Activated naive CD4-positive, alpha-beta T cell treated with anti-CD3 and anti-CD28 coated beads, Interleukin-2, amount 50 U/mL, for 72 hours (primary cell): ENCODE results near the gene MYO3A. TPM values are rescaled to one million over a fixed set of nuclear protein-coding genes. Genes with fewer than 3 reads are reported as not detected.

ENCODE experiments used
- ATAC-seq, 2 donors: fragments of 150-1000 bp; cut with Tn5 transposase; 2 replicates each; pipeline ENCODE4 v1.10.0; 2021; ENCODE audit warnings: mild to moderate bottlenecking in 2 of 2, moderate library complexity in 2 of 2
- DNase-seq, 2 donors: peaks; one replicate each; pipeline ENCODE4 v3.0.0; 2021 to 2022; ENCODE audit warnings: low spot score in 2 of 2
- H3K27ac Mint-ChIP-seq, 2 donors: one replicate each; pipeline ENCODE4 v1.8.0; 2022; ENCODE audit warnings: mild to moderate bottlenecking in 2 of 2, mixed read lengths in 2 of 2
- H3K36me3 Mint-ChIP-seq, 2 donors: one replicate each; pipeline ENCODE4 v1.8.0; 2022; ENCODE audit warnings: mixed read lengths in 2 of 2
- H3K9me3 Mint-ChIP-seq, 2 donors: one replicate each; pipeline ENCODE4 v1.8.0; 2022; ENCODE audit warnings: mixed read lengths in 2 of 2
- total RNA-seq, 2 donors: library from RNA; stranded (reverse); gene quantifications; one replicate each; pipeline ENCODE4 v1.2.3, GENCODE V29; 2022

MYO3A gene, protein sequence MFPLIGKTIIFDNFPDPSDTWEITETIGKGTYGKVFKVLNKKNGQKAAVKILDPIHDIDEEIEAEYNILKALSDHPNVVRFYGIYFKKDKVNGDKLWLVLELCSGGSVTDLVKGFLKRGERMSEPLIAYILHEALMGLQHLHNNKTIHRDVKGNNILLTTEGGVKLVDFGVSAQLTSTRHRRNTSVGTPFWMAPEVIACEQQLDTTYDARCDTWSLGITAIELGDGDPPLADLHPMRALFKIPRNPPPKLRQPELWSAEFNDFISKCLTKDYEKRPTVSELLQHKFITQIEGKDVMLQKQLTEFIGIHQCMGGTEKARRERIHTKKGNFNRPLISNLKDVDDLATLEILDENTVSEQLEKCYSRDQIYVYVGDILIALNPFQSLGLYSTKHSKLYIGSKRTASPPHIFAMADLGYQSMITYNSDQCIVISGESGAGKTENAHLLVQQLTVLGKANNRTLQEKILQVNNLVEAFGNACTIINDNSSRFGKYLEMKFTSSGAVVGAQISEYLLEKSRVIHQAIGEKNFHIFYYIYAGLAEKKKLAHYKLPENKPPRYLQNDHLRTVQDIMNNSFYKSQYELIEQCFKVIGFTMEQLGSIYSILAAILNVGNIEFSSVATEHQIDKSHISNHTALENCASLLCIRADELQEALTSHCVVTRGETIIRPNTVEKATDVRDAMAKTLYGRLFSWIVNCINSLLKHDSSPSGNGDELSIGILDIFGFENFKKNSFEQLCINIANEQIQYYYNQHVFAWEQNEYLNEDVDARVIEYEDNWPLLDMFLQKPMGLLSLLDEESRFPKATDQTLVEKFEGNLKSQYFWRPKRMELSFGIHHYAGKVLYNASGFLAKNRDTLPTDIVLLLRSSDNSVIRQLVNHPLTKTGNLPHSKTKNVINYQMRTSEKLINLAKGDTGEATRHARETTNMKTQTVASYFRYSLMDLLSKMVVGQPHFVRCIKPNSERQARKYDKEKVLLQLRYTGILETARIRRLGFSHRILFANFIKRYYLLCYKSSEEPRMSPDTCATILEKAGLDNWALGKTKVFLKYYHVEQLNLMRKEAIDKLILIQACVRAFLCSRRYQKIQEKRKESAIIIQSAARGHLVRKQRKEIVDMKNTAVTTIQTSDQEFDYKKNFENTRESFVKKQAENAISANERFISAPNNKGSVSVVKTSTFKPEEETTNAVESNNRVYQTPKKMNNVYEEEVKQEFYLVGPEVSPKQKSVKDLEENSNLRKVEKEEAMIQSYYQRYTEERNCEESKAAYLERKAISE (N-terminal part only)
- total RNA-seq = not detected

DNA sequence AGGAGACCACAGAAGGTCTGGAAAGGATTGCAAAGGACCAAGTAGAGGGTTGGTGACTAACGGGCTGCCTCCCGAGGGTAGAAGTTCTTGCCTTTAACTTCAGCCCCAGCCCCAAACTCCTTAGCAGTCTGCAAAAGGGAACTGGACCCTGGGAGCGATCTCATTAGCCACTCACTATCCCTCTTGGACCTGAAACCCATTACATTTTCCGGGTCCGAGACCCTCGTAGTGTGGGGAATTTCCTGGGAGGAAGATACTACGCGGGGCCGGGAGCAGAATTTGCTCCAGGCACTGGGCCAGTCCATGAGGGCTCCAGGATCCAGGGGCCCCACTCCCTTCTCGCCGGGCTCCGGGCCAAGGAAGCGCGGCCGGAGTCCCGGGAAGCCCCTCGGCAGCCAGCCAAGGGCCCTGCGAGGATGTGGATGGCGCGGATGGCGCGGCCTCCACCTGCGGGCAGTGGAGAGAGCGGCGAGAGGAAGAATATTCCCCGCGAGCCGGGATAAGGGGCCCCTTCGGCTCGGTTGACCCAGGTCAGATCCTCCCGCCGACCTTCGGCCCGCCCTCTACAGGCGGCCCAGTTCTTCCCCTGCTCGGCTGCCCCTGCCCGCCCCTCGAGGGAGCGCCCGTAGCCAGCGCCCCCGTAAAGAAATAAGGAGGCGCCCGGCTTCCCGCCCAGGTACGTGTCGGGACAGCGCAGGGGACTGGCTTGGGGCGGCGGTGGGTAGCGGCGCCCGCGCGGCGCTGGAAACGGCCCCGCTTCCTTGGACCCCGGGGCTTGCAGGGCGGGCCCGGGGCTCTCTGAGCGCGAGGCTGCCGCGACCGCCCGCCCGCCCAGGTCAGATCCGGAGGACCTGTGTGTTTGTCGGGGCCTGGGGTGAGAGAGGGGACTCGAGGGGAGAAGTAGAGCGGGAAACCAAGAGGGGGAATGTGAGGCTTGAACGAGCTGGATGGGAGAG is at the start of gene MYO3A:
MYO3A (plus strand) TSS at position 577 of the 956 bp plus-strand sequence. CDS start 17,882 bp downstream, outside the sequence.
- Mint-ChIP-seq H3K27ac (no peak within 1 kb of the TSS), H3K36me3 (peaks cover 5% of the 10 kb centered on the region in 2 donors), H3K9me3 (no peaks in the 10 kb centered on the region)
- ATAC-seq = peak in 1 of 2 donors; percentile 44
- DNase-seq = peak in 1 of 2 donors; percentile 2

DNA sequence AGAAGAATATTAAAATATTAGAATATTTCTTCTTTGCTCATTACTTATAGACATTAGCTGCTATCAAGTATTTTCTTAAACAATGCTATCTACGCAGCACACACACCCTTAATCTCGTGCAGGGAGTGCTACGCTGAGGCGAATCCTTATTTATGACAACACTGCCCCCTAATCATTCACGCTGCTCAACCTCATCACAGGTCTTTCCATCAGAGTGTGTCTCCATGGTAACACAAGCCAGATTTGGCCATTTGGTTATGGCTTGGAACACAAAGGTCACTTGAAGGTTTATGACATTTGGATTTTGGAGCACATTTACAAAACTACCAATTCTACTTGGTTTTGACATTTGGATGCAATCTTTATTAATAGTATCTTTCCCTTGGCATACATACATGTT is 45.4 kb upstream of the MYO3A start:
- H3K27ac Mint-ChIP-seq = no peak overlapping the region
- peaks cover 4 to 8% of the 10 kb centered on the region in 2 donors for H3K9me3 Mint-ChIP-seq
- DNase-seq (no peak), ATAC-seq (no peak)
- H3K36me3 Mint-ChIP-seq = no peaks in the 10 kb centered on the region

DNA sequence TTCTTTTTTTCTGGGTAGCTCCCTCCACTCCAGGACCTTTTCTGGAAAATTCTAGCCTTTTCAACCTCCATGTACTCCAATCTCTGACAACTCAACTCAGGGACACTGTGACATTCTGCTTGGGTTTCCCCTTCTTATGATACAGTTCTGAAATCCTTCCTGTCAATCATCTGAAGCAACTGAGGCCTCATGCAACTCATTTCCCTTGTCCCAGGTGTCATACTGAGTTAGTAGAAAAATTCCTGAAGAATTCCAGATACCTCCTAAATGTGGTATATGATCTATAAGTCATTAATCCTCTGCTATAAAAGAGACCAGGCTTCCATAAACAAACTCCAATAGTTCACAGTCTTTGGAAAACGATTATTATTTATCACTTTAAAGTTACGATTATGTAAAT is 43.0 kb upstream of the MYO3A start:
- no peaks in the 10 kb centered on the region for H3K36me3 Mint-ChIP-seq

DNA sequence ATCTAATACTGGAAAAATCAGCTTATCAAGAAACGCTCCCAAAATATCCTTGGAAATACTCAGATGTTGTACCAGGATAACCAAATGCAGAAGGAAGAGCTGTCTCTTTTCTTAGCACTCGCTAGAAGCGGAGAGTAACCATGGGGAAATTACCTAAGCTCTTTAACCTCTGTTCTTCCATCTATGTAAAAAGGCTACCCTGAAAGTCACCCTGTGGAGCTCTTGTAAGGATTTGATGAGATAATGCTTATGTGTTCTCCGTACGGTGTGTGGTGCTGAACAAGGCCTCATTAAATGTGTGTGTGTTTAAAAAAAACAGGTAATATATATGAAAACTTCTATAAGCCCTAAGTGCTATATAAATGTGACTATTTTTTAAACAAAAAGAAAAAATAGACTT is 38.2 kb upstream of the MYO3A start:
- H3K9me3 Mint-ChIP-seq = peaks cover 4 to 7% of the 10 kb centered on the region in 2 donors
- ATAC-seq (no peak), DNase-seq (no peak)
- no peak overlapping the region for H3K27ac Mint-ChIP-seq
- H3K36me3 Mint-ChIP-seq = no peaks in the 10 kb centered on the region

More for the DNA sequence above, 43.0 kb upstream of the MYO3A start:
- H3K27ac Mint-ChIP-seq = no peak overlapping the region
- ATAC-seq = no peak
- H3K9me3 Mint-ChIP-seq = peaks cover 4 to 8% of the 10 kb centered on the region in 2 donors
- no peak for DNase-seq

DNA sequence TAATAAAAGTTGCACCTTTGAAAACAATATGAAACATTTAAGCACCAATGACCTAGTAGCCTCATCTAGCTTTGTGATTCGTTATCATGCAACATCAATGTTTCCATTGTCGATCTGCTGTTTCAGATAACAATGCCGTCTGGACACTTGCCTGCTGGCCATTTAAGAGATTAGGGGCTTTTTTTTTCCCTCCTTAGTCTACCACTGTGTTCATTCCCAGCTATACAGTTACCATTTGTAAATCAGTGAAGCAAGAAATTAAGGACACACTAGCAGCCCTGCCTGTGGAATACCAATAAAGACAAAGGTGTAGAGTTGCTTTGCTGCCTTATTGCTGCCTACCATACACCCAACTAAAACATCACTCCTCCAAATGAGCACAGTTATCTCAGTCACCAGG is 37.6 kb upstream of the MYO3A start:
- ATAC-seq (no peak), DNase-seq (no peak)
- Mint-ChIP-seq H3K27ac (no peak overlapping the region), H3K9me3 (peaks cover 4 to 5% of the 10 kb centered on the region in 2 donors), H3K36me3 (no peaks in the 10 kb centered on the region)

DNA sequence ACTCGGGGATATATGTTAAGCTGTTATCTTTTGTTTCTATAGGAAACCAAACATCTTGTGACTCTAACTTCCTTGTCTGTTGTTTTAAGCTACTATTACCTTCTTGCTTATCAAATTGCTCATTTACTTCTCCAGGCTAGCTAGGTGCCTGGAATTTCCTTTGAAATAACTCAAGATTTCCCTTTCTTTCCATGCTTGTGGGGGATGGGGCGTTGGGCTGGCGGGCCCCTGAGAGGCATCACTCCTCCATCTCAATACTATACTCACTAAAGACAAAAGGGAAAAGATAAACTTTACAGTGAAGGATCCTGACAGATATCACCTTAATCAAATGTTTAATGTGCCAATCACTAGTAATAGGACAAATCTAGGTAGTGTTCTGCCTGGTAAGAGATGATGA is 34.7 kb upstream of the MYO3A start:
- Mint-ChIP-seq H3K27ac (no peak overlapping the region), H3K36me3 (no peaks in the 10 kb centered on the region), H3K9me3 (no peaks in the 10 kb centered on the region)
- DNase-seq (no peak), ATAC-seq (no peak)

DNA sequence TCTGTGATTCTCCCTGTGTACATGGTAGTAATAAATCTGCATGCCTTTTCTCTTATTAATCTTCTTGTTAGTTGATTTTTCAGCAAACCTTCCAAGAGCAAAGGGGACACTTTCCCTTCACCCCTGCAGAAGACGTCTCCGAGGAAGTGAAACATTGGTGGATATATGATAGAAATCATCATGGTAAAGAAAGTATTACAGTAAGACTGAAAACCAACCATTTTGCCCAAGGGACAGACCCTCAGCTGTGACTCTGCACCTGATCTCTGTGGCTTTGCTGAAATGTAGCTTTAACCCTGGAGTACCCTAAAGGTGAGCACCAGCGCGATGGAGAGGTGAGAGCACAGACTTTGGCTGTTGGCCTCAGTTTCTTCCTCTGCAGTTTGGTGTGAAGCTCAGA is 32.8 kb upstream of the MYO3A start:
- no peak overlapping the region for H3K27ac Mint-ChIP-seq
- no peak for DNase-seq
- no peaks in the 10 kb centered on the region for H3K9me3 Mint-ChIP-seq
- ATAC-seq = no peak
- no peaks in the 10 kb centered on the region for H3K36me3 Mint-ChIP-seq

DNA sequence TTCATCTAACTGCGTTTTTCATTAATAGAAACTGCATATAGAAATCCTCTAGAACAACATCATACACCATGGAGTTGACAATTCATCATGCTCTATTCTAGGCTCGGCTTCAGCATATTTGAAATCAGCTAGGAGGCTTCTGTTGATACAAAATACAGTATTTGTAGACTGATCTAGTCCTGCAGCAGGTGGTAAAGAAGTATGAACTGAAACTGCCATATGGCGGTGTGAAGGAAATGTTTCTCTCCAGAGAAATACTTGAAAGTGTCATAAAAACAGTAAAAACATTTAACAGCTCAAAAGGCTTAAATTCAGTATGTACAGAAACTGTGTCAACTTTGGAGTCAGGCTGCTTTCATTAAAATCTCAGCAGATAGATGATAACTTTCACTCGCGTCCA is 32.0 kb upstream of the MYO3A start:
- DNase-seq (no peak), ATAC-seq (no peak)
- no peak overlapping the region for H3K27ac Mint-ChIP-seq
- no peaks in the 10 kb centered on the region for H3K9me3 Mint-ChIP-seq
- no peaks in the 10 kb centered on the region for H3K36me3 Mint-ChIP-seq

DNA sequence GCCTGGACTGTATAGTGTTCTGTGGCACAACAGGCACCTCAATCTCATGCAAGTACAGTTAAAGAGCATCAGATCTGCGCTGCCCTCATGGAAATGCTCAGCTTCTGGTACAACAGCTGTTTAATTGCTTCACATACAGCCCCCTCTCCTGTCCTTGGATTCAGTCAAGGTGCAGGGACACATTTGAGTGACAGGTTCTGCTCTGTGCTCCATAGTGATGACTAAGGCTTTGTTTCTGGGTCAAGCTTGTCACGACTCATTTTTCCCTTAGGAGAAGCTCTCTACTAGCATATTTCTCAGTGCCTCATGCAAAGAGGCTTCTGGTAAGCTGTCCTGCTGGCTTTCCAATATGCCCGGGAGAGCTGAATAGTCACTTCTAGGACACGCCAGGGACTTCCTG is 26.8 kb upstream of the MYO3A start:
- Mint-ChIP-seq H3K9me3 (peaks cover 6 to 7% of the 10 kb centered on the region in 2 donors), H3K36me3 (no peaks in the 10 kb centered on the region), H3K27ac (no peak overlapping the region)
- DNase-seq = no peak
- no peak for ATAC-seq

DNA sequence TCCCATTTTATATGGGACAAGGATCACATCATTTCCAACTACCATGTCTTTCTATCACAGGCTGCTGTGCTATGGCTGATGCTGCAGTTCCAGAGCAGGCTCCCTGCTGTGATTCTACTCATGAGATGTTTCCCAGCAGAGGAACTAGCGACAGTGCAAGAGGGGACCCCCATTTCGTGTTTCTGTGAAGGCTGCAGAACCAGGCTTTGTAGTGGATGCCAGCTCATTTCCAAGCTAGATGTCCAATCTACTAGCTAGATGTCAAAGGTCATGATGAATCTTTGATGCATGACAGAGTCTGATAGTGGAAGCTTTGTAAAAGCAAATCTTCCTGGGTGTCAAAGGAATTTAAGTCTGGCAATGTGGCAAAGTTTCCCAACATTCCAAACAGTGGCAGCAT is 21.2 kb upstream of the MYO3A start:
- no peak for DNase-seq
- no peak for ATAC-seq
- no peaks in the 10 kb centered on the region for H3K36me3 Mint-ChIP-seq
- no peak overlapping the region for H3K27ac Mint-ChIP-seq
- H3K9me3 Mint-ChIP-seq = peaks cover 6 to 7% of the 10 kb centered on the region in 2 donors

DNA sequence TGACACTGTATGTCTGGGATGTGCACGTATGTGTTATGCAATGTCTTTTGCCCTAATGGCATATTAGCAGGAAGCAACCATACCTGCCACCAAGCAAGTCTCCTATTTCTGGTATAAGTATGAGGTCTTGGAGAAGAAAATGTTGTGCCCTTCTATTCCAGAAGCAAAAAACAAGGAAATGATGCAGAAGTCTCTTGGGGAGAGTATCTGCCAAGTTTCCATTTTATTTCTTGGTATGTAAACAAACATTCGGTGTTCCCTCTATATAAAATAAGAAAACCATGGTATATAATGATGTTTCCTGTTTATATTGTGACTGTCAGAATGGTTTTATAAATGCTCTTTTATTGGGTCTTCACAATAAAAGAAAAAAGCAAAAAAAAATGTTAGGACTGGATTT is 19.3 kb upstream of the MYO3A start:
- H3K9me3 Mint-ChIP-seq = no peaks in the 10 kb centered on the region
- no peak for ATAC-seq

DNA sequence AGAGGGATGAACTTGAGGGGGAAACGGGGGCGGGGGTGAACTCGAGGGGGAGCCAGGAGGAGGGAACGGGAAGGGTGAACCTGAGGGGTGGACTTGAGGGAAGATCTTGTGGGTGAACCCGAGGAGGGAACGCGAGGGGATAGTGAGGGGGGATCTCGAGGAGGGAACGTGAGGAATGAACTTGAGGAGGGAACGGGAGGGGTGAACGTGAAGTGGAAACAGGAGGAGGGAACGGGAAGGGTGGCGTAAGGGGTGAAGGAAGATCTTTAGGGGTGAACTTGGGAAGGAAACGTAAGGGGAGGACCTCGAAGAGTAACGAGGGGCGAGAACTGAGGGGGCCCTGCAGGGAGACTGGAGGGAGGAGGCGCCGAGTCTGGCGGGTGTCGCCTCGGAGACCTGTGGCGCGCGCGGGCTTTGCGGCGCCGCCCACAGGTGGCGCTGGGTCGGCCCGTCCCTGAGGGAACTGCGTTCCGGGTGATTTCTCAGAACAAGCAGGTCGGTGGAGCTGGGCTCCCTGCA is 651 bp downstream of the MYO3A start:
- ATAC-seq (peak in 1 of 2 donors; percentile 82), DNase-seq (peak in 1 of 2 donors; percentile 22)
- Mint-ChIP-seq H3K27ac (no peak overlapping the region), H3K9me3 (no peaks in the 10 kb centered on the region), H3K36me3 (peaks cover 5% of the 10 kb centered on the region in 2 donors)

More for the DNA sequence above, 19.3 kb upstream of the MYO3A start:
- no peak for DNase-seq
- no peak overlapping the region for H3K27ac Mint-ChIP-seq
- no peaks in the 10 kb centered on the region for H3K36me3 Mint-ChIP-seq

DNA sequence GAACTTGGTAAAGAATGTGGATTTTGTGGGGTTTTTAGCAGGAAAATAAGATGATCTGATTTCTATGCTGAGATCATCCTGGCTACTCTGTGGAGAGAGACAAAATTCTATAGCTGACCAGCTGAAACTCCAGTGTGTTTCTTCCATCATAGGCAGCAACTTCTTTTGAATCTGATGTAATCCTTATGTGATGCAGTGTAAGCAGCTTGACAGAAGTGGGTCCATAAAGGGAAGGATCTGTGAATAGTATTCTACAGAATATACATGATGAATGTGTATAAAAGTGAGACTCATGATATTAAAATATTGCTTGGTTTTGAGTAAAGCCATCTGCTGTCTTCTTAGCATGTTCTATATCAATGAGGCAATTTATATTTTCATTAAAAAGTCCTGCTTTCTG is 4.4 kb downstream of the MYO3A start:
- DNase-seq = no peak
- H3K36me3 Mint-ChIP-seq = peaks cover 5% of the 10 kb centered on the region in 2 donors
- no peaks in the 10 kb centered on the region for H3K9me3 Mint-ChIP-seq
- ATAC-seq = no peak
- H3K27ac Mint-ChIP-seq = no peak overlapping the region

DNA sequence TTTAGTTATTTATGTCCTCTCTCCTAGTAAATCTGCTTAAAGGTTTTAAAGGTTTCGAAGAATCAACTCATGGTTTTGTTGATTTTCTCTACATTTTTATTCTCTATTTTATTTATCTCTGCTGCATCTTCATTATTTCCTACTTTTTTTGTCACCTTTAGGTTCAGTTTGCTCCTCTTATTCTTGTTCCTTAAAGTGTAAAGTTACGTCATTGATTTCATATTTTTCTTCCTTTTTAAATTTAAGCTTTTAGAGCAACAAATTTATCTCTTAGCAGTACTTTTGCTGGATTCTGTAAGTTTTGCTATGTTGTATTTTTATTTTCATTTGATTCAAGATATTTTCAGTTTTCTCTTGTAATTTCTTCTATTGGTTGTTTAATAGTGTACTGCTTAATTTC is 10.7 kb downstream of the MYO3A start:
- peaks cover 10 to 12% of the 10 kb centered on the region in 2 donors for H3K9me3 Mint-ChIP-seq
- H3K36me3 Mint-ChIP-seq = no peaks in the 10 kb centered on the region
- H3K27ac Mint-ChIP-seq = no peak overlapping the region
- no peak for DNase-seq
- ATAC-seq = no peak

DNA sequence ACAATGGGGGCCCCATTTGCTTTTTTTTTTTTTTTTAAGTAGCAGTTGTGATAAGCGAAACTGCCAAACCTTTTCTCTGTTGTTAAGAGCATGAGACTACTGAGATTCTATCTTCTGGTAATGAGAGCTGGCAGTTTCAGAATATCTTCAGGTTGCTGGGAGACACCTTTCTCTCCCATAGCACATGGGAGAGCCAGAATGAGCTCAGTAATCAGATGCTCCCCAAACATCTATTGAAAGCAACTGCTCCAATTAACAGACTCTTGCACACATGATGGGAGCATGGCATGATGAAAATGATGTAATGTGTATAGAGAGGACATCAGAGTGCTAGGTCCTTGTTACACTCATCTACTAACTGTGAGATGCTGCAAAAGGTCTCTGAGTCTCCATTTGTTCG is 18.8 kb downstream of the MYO3A start:
- H3K27ac Mint-ChIP-seq = no peak overlapping the region
- H3K36me3 Mint-ChIP-seq = peaks cover 0 to 8% of the 10 kb centered on the region in 2 donors
- ATAC-seq (no peak), DNase-seq (no peak)
- H3K9me3 Mint-ChIP-seq = peaks cover 2 to 7% of the 10 kb centered on the region in 2 donors
